HG02588 (cell line): ENCODE measurements around the gene NCAPD3.
"Not testable (repeated sequence)": the region's sequence is repeated elsewhere in the genome, so short reads cannot be mapped to it uniquely, and the experiment has no call there.

ENCODE experiments used
- ATAC-seq: cut with Tn5 transposase; IDR thresholded peaks from one replicate; pipeline ENCODE4 v1.9.1; 2021; ENCODE audit warnings: mild to moderate bottlenecking, moderate library complexity; ENCODE audit not compliant: unreplicated experiment

NCAPD3 gene

DNA sequence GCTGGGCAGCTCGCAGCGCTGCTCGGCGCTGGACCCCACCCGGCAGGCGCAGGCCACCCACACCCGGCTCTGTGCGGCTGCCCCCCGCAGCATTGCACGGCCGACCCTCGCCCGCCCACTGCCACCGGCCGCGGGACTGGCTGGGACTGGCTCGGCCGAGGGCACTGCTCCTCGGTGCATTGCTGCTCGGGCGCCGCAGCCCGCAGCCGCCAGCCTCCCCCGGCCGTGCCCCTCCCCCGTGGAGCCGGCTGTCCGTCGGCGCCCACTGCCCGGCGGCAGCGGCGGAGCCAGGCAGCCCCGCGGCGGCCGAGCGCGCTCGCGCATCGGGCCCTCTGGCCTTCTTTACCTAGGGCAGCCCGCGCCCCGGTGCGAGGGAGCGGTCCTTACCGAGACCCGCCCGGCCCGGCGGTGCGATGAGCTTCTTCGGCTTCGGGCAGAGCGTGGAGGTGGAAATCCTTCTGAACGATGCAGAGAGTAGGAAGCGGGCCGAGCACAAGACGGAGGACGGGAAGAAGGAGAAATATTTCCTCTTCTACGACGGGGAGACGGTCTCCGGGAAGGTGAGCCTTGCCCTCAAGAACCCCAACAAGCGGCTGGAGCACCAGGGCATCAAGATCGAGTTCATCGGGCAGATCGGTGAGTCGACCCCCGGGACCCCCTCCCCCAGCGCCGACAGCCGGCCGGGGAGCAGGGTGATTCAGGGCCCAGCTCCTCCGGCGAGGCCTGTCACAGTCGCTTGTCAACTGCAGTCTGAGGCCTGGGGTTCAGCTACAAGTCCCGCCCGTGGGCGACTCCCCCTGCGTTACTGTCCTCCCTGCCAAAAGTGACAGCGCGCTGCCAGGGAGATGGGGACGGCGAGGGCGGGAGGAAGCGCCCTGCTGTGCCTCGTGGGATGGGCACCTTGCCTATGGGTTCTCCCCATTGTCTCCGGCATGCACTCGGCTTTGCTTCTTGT lies 1.2 kb upstream of the NCAPD3 start:
- peak; percentile 22 for ATAC-seq

DNA sequence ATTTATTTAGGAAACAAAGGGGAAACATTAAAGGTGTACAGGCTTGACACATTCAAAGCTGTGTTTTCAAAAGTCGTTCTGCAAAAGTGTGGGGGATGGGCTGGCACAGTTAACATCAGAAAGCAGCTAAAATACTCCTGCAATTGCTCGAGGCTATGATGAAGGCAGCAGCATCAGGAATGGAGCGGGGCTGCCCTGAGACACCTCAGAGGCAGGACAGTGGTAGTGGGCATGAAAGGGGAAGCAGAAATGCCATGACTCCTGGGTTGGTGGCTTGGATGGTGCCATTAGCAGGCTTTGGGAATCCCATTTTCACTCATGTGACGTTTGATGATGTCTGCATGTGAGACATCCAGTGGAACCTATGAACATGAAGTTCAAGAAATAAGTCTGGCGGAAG lies 646 bp downstream of the NCAPD3 start:
- ATAC-seq: no peak

DNA sequence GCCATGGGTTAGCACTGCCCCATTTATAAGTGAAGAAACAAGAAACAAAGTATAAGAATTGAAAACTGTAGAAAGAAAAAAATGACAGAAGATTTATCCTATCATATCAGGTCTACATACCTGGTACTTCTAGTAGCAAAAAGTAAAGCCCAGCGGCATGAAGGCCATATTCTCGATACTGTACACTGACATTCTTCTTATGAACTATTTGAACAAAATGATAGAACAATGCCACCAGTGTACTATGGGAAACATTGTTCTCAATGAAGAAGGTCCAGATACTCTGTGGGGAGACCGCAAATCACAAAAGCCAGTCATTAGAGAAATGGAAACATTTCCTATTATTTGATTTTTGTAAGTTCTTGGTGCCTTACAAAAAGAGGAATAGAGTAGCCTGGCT lies 7.0 kb downstream of the NCAPD3 start:
- ATAC-seq: no peak

DNA sequence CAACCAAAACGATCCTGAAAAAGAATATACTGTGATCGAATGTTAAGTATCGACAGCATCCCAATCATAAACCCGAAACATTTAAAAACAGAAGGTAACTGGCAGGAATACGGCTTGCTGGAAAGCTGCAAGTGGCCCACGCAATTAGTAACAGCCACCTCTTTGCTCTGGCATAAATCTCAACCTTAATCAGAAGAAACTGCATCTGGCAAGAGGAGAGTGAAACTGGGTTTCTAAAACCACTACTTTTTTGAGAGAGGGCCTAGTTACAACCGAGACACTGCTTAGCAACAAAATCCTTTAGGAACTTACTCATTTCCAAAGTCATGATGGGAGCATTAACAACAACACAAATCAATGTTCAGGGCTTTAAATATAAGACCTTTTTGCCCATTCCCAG lies 7.9 kb downstream of the NCAPD3 start:
- ATAC-seq: no peak

DNA sequence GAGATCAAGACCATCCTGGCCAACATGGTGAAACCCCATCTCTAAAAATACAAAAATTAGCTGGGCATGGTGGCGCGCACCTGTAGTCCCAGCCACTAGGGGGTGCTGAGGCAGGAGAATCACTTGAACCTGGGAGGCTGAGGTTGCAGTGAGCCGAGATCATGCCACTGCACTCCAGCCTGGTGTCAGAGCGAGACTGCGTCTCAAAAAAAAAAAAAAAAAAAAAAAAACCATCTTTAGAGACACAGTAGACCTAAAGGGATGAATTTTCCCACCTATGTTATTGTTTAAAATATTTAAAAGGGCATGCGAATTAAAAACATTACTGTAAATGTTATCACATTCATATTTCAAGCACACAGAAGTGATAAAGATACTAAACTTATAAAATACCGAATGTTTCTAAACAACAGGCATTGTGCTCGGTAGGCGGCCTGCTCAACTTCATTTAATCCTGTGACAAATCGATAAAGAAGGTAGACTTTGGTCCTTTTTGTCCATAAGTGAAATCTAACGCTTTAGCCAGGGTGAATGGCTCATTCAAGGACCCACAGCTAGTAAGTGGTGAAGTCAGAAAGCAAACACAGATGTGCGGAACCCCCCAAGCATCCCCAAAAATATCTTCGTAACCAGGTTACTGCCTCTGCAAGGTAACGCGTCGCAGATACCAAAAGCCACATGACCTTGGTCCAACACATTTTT lies 16.1 kb downstream of the NCAPD3 start:
- ATAC-seq: no peak

DNA sequence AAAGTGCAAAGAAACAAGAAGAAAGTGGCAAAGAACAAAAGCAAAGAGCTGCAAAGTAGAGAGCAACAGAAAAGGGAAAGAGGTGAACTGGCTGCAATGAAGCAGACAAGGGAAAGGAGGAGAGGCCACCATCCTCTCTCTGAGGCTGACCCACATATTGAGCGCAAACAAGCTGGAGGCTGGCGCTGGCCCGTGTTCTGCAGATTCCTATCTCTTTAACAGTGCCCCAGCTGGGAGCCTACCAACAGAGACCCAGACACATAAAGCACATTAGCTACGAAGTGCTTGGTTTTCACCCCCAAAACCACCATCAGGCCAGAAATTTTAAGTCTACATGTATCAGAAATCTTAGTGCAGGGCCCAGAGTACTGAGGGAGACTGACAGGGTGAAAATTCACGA lies 17.6 kb downstream of the NCAPD3 start:
- ATAC-seq: no peak

DNA sequence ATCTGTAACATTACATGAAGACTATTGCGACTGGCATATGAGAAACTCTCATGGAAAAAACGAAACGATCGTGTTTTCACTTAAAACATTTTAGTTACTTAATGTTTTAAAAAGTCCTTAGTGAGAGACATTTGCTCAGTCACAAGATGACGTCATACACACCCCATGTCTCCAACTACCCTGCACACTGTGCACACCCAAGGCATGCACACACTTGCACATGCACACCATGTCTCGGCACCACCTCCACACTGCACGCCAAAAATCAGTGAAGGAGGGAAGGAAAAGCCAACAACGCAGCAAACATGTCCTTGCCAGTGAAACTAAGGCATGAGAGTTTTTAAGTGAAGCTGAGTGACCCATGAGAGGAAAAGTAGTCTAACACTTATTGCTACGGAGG lies 18.0 kb downstream of the NCAPD3 start:
- no peak for ATAC-seq

DNA sequence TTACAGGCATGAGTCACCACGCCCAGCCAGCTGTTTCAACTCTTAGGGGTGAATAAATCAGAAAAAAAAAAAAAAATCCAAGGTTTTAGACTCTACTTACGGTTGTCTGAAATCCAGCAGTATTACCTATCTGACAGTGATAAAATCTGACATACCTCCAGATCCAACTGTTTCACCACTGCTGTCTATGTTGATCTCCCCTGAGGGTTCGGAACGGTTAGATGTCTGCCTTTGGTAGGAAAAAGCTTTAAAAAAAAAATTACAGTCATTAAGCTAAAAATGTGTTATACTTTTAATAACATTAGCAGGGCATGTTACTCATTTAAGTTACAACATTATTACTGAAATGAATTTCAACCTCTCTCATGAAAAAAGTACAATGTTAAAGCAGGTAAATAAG lies 21.1 kb downstream of the NCAPD3 start:
- ATAC-seq: no peak

DNA sequence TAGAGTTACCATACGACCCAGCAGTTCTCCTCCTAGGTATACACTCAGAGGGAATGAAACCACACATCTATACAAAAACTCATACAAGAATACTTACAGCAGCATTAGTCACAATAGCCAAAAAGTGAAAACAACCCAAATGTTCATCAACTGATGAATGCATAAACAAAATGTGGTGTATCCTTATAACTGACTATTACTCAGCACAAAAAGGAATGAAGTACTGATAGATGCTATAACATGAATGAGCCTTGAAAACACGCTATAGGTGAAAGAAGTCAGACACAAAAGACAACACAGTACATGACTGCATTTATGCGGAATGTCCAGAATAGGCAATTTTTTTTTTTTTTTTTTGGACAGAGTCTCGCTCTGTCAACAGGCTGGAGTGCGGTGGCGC lies 23.1 kb downstream of the NCAPD3 start:
- no peak for ATAC-seq

DNA sequence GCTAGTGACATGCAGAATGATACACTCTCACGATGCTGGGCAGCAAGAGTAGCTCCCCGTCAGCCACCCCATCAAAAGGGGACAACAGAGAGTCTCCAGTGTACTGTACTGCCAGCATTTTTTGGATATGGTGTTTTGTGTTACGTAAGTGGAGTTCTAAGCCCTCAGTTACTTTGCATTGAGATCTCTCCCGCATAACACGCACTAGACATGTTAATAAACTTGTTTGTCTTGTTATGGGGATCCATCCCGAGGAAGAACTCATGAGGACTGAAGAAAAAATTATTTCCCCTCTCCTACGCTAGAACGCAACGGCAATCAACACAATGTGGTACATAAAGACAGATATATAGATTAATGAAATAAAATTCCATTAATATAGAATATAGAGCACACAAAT lies 24.2 kb downstream of the NCAPD3 start:
- no peak for ATAC-seq

DNA sequence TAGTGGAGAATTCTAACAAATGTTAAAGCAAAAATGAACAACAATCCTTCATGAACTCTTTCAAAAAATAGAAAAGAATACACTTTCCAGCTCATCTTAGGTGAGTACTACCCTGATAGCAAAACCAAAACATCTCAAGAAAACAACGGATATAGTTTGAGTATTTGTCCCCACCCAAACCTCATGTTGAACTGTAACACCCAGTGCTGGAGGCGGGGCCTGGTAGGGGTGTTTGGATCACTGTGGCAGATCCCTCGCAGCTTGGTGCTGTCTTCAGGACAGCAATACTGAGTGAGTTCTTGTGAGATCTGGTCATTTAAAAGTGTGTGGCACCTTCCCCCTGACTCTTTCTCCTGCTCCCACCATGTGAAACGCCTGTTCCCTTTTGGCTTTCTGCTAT lies 27.0 kb downstream of the NCAPD3 start:
- no peak for ATAC-seq

DNA sequence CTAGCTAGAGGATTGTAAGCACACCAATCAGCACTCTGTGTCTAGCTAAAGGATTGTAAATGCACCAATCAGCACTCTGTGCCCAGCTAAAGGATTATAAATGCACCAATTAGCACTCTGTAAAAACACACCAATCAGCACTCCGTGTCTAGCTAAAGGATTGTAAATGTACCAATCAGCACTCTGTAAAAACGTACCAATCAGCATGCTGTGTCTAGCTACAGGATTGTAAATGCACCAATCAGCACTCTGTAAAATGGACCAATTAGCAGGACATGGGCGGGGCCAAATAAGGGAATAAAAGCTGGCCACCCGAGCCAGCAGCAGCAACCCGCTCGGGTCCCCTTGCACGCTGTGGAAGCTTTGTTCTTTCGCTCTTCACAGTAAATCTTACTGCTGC lies 35.7 kb downstream of the NCAPD3 start:
- not testable (repeated sequence) for ATAC-seq

DNA sequence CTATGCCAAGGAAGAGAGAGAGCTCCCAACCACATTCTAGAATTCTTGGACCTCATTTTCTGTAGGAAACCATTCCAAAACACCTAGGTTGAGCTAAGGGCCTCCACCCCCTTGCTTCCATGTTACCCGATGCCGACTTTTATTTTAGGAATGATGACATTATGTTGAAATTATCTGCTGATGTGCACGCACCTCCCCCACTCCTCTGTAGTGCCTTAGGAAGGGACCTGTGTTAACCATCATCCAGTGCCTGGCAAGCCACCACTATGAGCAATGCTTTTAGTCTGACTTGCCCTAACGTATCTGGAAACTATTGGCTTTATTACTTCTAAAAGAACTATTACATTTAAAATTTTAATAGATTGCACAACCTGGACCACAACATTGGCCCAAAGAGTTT lies 42.1 kb downstream of the NCAPD3 start:
- no peak for ATAC-seq

DNA sequence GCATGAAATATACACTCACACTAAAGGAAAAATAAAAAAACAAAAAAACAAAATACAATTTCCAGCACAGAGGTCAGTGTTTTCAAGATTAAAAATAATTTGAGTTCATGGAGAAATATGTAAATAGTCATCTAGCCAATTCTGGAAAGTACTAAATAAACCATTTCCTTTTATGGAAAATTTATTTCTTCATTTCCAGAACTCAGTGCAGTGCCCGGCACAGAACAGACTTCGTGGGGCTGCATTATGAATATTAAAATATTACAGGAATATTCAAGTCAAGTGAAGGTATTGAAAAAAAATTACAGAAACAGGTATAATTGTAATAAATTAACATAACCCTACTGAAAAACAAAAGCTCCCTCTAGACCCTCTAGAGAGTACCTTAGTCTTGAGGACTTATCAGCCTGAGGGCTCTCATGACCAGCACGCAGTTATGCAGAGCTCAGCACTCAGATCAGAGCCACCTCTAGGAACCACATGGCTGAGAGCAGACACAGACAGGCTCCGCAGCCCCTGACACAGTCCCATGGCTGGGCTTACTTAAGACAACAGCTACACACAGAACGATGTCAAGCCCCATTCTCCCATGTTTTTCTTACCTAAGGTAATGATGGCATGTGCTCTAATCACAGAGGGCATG lies 45.6 kb downstream of the NCAPD3 start:
- ATAC-seq: no peak

DNA sequence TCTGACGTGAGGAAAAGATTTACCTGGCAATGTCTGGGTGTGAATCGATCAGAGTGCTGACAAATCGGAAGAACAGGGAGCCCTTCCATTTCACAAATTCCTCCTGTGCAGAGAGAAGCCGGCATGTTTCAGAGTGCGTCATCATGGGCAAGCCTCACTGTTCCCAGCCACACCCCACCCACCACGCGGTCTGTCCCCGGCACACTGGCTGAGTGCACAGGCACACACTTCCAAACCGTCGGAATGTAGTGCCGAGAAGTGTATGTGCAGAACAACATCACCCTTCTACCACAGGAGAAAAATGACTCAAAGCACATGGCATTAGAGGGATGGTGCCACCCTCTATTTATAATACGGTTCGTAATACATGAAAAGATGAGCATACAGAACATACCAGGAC lies 47.5 kb downstream of the NCAPD3 start:
- ATAC-seq: no peak

DNA sequence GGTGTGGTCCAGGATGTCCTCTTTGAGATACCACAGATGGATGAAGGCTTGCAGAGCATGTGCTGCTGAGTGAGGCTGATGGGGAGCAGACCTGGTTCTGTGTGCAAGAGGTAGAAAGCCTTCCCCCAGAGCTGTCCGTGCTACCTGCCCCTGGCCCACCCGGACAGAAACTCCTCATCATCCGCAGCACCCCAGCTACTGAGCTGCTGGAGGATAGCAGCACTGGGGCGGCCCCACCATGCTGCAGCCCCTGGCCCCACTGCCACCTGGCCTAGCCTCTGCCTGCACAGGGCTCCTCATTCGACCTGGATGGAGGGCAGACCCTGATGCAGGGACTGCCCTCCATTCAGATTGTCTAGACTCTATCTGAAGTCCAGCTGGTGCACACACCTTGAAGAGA lies 50.5 kb downstream of the NCAPD3 start:
- no peak for ATAC-seq

DNA sequence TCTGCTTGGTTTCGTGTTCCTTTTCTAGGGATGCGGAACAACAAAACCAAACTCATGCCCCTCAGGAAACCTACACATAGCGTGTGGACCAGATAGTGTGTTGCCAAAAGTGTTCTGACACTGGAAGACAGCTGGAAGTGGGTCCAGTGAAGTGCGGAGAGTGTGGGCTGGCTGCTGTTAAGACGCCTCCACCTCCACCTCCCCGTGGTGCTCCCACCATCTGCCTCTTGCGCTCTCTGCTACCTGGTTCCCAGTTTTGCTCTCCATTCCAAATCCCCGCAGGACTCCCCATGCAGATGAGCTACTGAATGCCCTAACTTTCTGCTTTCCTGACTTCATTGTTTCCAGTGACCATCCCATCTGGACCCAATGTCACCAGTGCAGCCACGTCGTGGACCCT lies 51.8 kb downstream of the NCAPD3 start:
- no peak for ATAC-seq

DNA sequence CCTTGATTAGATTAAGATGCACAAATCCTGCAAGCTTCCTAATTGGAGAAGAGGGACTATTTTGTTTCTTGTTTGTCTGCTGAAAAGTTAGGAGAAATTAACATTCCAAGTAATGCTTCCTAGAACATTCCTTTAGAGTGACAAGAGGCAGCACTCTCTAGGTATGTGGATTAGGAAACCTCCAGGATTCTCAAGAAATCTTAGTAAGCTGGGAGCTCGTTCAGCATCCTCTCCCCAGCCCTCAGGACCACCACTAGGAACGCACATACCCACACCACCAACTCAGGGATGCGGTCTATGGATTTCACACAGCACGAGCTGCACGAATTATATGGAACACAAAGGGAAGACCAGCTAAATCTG lies 52.9 kb downstream of the NCAPD3 start:
- no peak for ATAC-seq

DNA sequence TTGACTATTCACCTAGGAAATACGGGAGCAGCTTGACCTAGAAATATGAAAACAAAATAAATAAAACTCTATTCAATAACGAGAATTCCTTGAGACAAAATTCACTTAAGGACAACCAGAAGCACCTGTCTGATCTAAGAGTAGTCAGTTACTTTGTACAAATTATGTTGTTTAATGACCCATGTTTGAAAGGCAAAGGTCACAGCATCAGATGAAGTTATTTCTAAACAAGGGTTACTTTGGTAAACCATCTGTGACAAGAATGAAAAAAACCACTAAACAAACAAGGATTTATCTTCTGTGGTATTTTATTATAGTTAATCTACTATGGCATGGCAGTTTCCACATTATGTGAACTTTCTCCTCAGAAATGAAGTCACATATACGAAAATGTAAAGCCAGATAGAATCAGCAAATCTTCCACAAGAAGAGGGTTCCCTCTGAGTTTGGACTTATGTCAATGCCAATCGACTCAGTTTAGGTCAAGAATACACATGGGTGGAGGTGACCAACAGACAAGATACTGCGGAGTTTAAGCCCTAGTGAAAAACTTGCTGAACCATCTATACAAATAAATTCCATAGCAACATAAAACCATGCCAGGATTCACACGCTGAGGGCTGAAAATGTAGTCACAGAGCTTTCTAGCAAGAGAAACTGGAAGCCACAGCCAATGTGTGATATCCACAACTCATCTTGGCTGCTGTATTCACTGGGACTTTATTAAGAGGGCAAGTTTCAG lies 53.4 kb downstream of the NCAPD3 start:
- no peak for ATAC-seq

DNA sequence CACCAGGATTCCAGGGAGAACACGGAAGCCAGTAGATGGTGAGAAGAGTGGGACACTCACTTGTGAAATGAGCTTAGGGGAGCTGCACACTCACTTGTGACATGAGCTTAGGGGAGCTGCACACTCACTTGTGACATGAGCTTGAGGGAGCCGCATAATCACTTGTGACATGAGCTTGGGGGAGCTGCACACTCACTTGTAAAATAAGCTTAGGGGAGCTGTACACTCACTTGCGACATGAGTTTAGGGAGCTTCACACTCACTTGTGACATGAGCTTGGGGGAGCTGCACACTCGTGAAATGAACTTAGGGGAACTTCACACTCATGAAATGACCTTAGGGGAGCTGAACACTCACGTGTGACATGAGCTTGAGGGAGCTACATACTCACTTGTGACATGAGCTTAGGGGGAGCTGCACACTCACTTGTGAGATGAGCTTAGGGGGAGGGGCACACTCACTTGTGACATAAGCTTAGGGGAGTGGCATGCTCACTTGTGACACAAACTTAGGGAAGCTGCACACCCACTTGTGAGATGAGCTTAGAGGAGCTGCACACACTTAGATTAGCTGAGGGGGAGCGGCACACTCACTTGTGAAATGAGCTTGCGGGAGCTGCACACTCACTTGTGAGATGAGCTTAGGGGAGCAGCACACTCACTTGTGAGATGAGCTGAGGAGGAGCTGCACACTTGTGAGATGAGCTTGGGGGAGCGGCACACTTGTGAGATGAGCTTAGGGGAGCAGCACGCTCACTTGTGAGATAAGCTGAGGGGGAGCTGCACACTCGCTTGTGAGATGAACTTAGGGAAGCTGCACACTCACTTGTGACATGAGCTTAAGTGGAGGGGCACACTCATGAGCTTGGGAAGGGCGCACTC lies 59.0 kb downstream of the NCAPD3 start:
- ATAC-seq: no peak
